ENCODE measurements around the gene NINL. TPM values are rescaled to one million over a fixed set of nuclear protein-coding genes. Genes with fewer than 3 reads are reported as not detected.

The NINL gene
- total and polyA plus RNA-seq, 2 of the 8 experiments (the other 6 are each of a cell fraction or from before 2014, with no cell fraction given) = 15.3 to 30.0 TPM

DNA sequence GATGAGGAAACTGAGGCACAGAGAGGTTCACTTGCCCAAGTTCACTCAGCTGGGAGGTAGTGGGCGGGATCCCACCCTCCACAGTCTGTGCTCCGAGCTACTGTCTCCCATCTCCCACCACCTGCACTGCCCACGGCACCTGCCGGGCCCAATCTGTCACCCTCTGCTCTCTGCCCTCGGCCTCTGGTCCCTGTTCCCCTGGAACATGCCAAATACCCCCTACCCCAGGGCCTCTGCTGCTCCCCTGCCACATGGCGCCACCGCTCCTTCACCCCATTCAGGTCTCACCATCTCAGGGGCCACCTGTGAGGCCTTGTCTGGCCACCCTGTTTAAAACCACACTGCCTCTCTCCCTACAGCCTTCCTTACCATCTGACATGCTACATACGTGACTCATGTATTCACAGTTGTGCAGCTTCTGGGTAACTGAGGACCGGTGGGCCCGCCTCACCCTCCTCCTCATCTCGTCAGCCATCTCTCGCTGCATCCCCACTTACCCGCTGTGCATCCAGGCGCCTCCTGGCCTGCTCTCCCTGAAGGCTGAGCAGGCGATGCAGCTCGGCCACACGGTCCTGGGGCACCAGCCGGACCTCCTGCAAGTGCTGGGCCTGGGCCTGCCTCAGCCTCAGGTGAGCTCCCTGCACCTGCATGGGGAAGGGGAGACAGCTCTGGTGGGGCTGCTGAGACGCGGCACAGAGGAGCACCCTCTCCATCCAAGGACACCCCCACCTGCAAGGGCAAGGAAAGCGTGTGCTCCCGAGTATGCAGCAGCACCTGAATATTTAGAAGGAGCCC is 127.2 kb downstream of the NINL start (continued):
- TF ChIP-seq CEBPB (IDR thresholded peaks at IDR 0.05; ENCODE audit: low read depth, low read length) (no peak), MAFK (IDR thresholded peaks at IDR 0.05; ENCODE audit: low read depth, low read length) (no peak), TCF12 (IDR thresholded peaks at IDR 0.05; ENCODE audit: low read depth, low read length) (no peak), SIX5 (IDR thresholded peaks at IDR 0.05; ENCODE audit: low read depth, low read length) (no peak)
- TF ChIP-seq, protein P1, sequence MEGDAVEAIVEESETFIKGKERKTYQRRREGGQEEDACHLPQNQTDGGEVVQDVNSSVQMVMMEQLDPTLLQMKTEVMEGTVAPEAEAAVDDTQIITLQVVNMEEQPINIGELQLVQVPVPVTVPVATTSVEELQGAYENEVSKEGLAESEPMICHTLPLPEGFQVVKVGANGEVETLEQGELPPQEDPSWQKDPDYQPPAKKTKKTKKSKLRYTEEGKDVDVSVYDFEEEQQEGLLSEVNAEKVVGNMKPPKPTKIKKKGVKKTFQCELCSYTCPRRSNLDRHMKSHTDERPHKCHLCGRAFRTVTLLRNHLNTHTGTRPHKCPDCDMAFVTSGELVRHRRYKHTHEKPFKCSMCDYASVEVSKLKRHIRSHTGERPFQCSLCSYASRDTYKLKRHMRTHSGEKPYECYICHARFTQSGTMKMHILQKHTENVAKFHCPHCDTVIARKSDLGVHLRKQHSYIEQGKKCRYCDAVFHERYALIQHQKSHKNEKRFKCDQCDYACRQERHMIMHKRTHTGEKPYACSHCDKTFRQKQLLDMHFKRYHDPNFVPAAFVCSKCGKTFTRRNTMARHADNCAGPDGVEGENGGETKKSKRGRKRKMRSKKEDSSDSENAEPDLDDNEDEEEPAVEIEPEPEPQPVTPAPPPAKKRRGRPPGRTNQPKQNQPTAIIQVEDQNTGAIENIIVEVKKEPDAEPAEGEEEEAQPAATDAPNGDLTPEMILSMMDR (IDR thresholded peaks at IDR 0.05; ENCODE audit: control extremely low read depth in 1 of 3, insufficient read depth in 1 of 3, low read depth in 1 of 3, low read length in 3 of 3) = no peak
